GM18499 (cell line): ENCODE data around the gene ELF5.

Experiments
- ATAC-seq: cut with Tn5 transposase; IDR thresholded peaks from one replicate; pipeline ENCODE4 v1.9.1; 2021; ENCODE audit warnings: moderate number of reproducible peaks; ENCODE audit not compliant: insufficient read depth, unreplicated experiment

ELF5 gene

GRCh38 chr11:34513682-34514449 is at the start of gene ELF5:
Gene ELF5 (minus strand): TSS chr11:34513794. CDS start chr11:34505749, 8,045 bp downstream.
- ATAC-seq: no peak

- no peak for ATAC-seq
Observed at GRCh38 chr11:34562976-34563375, 49.4 kb upstream of the ELF5 start.

GRCh38 chr11:34560511-34560910 is 46.9 kb upstream of the ELF5 start:
- ATAC-seq: no peak

GRCh38 chr11:34558673-34559072 is 45.1 kb upstream of the ELF5 start:
- no peak for ATAC-seq

- ATAC-seq: no peak
Observed at GRCh38 chr11:34558211-34558610, 44.6 kb upstream of the ELF5 start.

GRCh38 chr11:34552270-34552669 is 38.7 kb upstream of the ELF5 start:
- no peak for ATAC-seq

GRCh38 chr11:34549271-34549670 is 35.7 kb upstream of the ELF5 start:
- ATAC-seq: no peak

- ATAC-seq: no peak
Observed at GRCh38 chr11:34548278-34548677, 34.7 kb upstream of the ELF5 start.

- no peak for ATAC-seq
Observed at GRCh38 chr11:34546511-34547209, 33.1 kb upstream of the ELF5 start.

- no peak for ATAC-seq
Observed at GRCh38 chr11:34542089-34542488, 28.5 kb upstream of the ELF5 start.

- no peak for ATAC-seq
Observed at GRCh38 chr11:34540870-34541269, 27.3 kb upstream of the ELF5 start.

GRCh38 chr11:34537636-34538035 is 24.0 kb upstream of the ELF5 start:
- ATAC-seq: no peak

- ATAC-seq: no peak
Observed at GRCh38 chr11:34536056-34536455, 22.5 kb upstream of the ELF5 start.

- ATAC-seq: no peak
Observed at GRCh38 chr11:34534826-34535225, 21.2 kb upstream of the ELF5 start.

GRCh38 chr11:34531663-34532062 is 18.1 kb upstream of the ELF5 start:
- no peak for ATAC-seq

- no peak for ATAC-seq
Observed at GRCh38 chr11:34530545-34531234, 17.1 kb upstream of the ELF5 start.

- no peak for ATAC-seq
Observed at GRCh38 chr11:34529643-34530042, 16.0 kb upstream of the ELF5 start.

GRCh38 chr11:34528072-34528471 is 14.5 kb upstream of the ELF5 start:
- no peak for ATAC-seq

GRCh38 chr11:34525888-34526657 is 12.5 kb upstream of the ELF5 start:
- no peak for ATAC-seq

- ATAC-seq: no peak
Observed at GRCh38 chr11:34525098-34525497, 11.5 kb upstream of the ELF5 start.
